Stimulated activated naive CD8-positive, alpha-beta T cell treated with anti-CD3 and anti-CD28 coated beads, Interleukin-15, amount 100 ng/mL, for 72 hours (primary cell): ENCODE measurements around the gene BBLN.

Experiments used
- ATAC-seq: fragments of 150-1000 bp; cut with Tn5 transposase; 2 replicates; pipeline ENCODE4 v1.10.0; 2021; ENCODE audit warnings: mild to moderate bottlenecking, moderate library complexity
- DNase-seq, 2 donors: peaks; one replicate each; pipeline ENCODE4 v3.0.0; 2021 to 2022
- H3K27ac Mint-ChIP-seq, 2 donors: one replicate each; pipeline ENCODE4 v1.8.0; 2022; ENCODE audit warnings: mild to moderate bottlenecking in 2 of 2, mixed read lengths in 2 of 2, moderate library complexity in 2 of 2
- H3K27me3 Mint-ChIP-seq: one replicate; pipeline ENCODE4 v1.8.0; 2022; ENCODE audit warnings: mixed read lengths
- H3K4me1 Mint-ChIP-seq: one replicate; pipeline ENCODE4 v1.8.0; 2022; ENCODE audit warnings: mild to moderate bottlenecking, mixed read lengths
- H3K4me3 Mint-ChIP-seq, 2 donors: one replicate each; pipeline ENCODE4 v1.8.0; 2022; ENCODE audit warnings: mild to moderate bottlenecking in 2 of 2, mixed read lengths in 2 of 2, moderate library complexity in 1 of 2
- H3K9me3 Mint-ChIP-seq, 2 donors: one replicate each; pipeline ENCODE4 v1.8.0; 2022; ENCODE audit warnings: mixed read lengths in 2 of 2

The BBLN gene

GRCh38 chr9:128149001-128149701, 10.9 kb upstream of the BBLN start, which contains the start of gene LCN2:
Gene LCN2 (plus strand): TSS chr9:128149453. CDS start chr9:128149526, 73 bp downstream.
- Mint-ChIP-seq H3K27me3 (no peaks in the 10 kb centered on the region), H3K27ac (no peak within 1 kb of the TSS), H3K4me1 (peaks cover 6% of the 10 kb centered on the region), H3K4me3 (no peak within 1 kb of the TSS), H3K9me3 (no peaks in the 10 kb centered on the region)
- DNase-seq = no peak
- no peak for ATAC-seq

DNA sequence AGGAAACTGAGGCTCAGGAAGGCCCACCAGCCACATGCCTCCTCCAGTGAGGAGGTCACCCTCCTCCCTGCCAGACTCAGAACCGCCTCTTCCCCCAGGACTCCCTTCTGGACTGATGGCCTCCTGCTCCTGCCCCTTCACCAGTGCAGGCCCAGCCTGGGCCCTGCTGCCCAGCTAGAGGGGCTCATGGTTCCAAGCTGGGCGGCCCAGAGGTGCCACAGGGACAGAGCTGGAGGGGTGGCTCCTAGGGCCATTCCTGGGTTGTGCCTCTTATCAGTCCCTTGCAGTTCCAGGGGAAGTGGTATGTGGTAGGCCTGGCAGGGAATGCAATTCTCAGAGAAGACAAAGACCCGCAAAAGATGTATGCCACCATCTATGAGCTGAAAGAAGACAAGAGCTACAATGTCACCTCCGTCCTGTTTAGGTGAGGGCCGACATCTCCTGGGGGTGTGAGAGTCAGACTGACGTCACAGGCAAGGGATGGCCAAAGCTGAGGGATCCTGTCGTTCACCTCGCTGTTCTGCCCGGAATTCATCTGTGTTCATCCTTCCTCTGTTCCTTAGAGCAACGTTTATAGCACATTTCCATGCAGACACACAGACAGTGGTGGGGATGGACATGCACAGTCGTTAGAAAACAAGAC, 10.0 kb upstream of the BBLN start:
- DNase-seq (no peak), ATAC-seq (no peak)
- no peak overlapping the region for H3K27ac Mint-ChIP-seq
- no peak overlapping the region for H3K4me3 Mint-ChIP-seq
- peaks cover 6% of the 10 kb centered on the region for H3K4me1 Mint-ChIP-seq
- H3K9me3 Mint-ChIP-seq = no peaks in the 10 kb centered on the region
- no peaks in the 10 kb centered on the region for H3K27me3 Mint-ChIP-seq

GRCh38 chr9:128150594-128151308, 9.3 kb upstream of the BBLN start:
- H3K4me1 Mint-ChIP-seq = peaks cover 6% of the 10 kb centered on the region
- no peak overlapping the region for H3K27ac Mint-ChIP-seq
- peak in 1 of 2 donors; percentile 35 for DNase-seq
- H3K4me3 Mint-ChIP-seq = no peak overlapping the region
- H3K9me3 Mint-ChIP-seq = no peaks in the 10 kb centered on the region
- H3K27me3 Mint-ChIP-seq = no peaks in the 10 kb centered on the region
- ATAC-seq = peak; percentile 52

GRCh38 chr9:128151309-128152132, 8.5 kb upstream of the BBLN start:
- H3K4me3 Mint-ChIP-seq = no peak overlapping the region
- H3K9me3 Mint-ChIP-seq = no peaks in the 10 kb centered on the region
- no peak overlapping the region for H3K27ac Mint-ChIP-seq
- H3K4me1 Mint-ChIP-seq = peaks cover 6% of the 10 kb centered on the region
- no peaks in the 10 kb centered on the region for H3K27me3 Mint-ChIP-seq
- ATAC-seq (no peak), DNase-seq (no peak)

DNA sequence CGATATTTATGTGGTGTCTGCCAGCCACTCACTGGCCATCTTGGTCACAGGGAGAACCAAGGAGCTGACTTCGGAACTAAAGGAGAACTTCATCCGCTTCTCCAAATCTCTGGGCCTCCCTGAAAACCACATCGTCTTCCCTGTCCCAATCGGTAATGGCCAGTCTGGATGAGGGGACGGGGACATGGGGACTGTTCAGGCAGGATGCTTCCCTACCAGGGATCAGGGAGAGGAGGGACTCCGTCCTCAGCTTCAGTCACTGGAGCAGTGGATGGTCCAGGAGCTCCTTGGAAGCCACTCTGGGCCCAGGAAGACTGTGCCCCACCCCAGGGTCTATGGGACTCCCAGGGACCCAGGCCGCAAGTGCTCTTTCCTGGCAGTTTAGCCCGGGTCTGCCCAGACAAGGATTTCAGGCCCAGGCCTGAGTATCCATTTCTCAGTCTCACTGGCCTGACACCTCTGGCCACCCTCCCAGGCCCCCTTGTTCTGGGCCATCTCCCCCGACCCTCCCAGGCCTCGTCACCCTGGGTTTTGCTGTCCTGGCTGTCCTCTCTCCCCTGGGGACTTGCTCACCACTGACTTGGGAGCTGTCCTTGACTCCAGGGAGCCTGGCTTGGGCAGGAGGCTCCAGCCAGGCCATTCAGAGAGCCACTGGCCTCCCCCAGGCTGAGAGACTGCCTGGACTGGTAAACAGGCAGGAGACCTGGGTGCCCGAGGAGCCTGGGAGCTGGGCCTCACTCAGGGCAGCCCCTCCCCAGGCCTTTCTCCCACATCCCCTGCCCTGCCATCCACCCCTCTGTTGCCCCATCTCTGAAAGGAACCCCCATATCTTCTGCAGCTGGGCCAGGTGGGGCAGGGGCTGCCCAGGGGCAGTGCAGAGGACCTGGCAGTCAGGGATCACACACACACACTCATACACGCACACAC, 7.7 kb upstream of the BBLN start:
- no peak for ATAC-seq
- H3K27me3 Mint-ChIP-seq = no peaks in the 10 kb centered on the region

GRCh38 chr9:128153060-128153946, 6.8 kb upstream of the BBLN start:
- no peak overlapping the region for H3K4me3 Mint-ChIP-seq
- peaks cover 6% of the 10 kb centered on the region for H3K4me1 Mint-ChIP-seq
- ATAC-seq = peak; percentile 22
- H3K27me3 Mint-ChIP-seq = no peaks in the 10 kb centered on the region
- no peak for DNase-seq
- H3K9me3 Mint-ChIP-seq = no peaks in the 10 kb centered on the region
- peak overlapping the region in 1 of 2 donors; percentile 25 for H3K27ac Mint-ChIP-seq

More for the DNA sequence above, 7.7 kb upstream of the BBLN start:
- no peak overlapping the region for H3K27ac Mint-ChIP-seq
- no peaks in the 10 kb centered on the region for H3K9me3 Mint-ChIP-seq
- H3K4me3 Mint-ChIP-seq = no peak overlapping the region
- DNase-seq = no peak
- peaks cover 6% of the 10 kb centered on the region for H3K4me1 Mint-ChIP-seq

GRCh38 chr9:128153947-128154695, 5.9 kb upstream of the BBLN start:
- Mint-ChIP-seq H3K27ac (no peak overlapping the region), H3K9me3 (no peaks in the 10 kb centered on the region), H3K4me1 (peaks cover 7% of the 10 kb centered on the region), H3K4me3 (no peak overlapping the region), H3K27me3 (no peaks in the 10 kb centered on the region)
- ATAC-seq (no peak), DNase-seq (no peak)

GRCh38 chr9:128155736-128156500, 4.1 kb upstream of the BBLN start:
- Mint-ChIP-seq H3K9me3 (no peaks in the 10 kb centered on the region), H3K4me1 (peaks cover 12% of the 10 kb centered on the region), H3K27ac (peak overlapping the region in 1 of 2 donors; percentile 21), H3K27me3 (no peaks in the 10 kb centered on the region), H3K4me3 (no peak overlapping the region)
- no peak for ATAC-seq
- no peak for DNase-seq

DNA sequence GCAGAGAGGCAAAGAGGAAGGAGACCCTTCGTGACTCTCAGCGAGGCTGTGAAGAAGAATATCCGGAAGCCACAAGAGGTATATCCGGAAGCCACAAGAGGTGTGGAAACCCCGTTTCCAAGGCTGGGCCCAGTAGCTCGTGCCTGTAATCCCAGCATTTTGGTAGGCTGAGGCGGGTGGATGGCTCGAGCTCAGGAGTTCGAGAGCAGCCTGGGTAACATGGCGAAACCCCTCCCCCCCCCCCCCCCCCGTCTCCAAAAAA, 612 bp upstream of the BBLN start:
- DNase-seq (peak; percentile 49 to 67), ATAC-seq (peak; percentile 56)
- Mint-ChIP-seq H3K4me3 (peak overlapping the region; percentile 85), H3K27ac (peak overlapping the region; percentile 82 to 89), H3K27me3 (no peaks in the 10 kb centered on the region), H3K4me1 (peaks cover 32% of the 10 kb centered on the region), H3K9me3 (no peaks in the 10 kb centered on the region)

DNA sequence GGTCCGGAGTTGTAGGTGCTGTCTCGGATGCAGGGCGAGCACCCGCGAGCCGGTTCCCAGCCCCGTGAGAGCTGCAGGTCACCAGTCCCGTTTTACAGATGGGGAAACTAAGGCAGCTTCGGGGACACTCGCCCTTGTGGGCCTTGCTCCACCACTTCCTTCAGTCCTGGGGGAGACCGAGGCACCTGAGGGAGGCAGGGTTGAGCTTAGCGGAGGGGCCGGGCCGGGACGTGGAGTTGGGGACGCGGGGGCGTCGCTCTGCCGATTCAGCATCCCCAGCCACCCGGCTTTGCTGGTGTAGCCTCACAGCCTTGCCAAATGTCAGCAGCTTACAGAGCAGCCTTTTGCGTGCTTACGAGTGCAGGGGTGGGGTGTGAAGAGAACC, 530 bp downstream of the BBLN start:
- Mint-ChIP-seq H3K27me3 (no peaks in the 10 kb centered on the region), H3K4me3 (peak overlapping the region; percentile 85), H3K27ac (peak overlapping the region; percentile 90 to 96), H3K4me1 (peaks cover 32% of the 10 kb centered on the region), H3K9me3 (no peaks in the 10 kb centered on the region)
- DNase-seq (peak; percentile 55 to 62), ATAC-seq (peak; percentile 66)

GRCh38 chr9:128161215-128161902, 1.3 kb downstream of the BBLN start:
- Mint-ChIP-seq H3K4me1 (peaks cover 32% of the 10 kb centered on the region), H3K9me3 (no peaks in the 10 kb centered on the region), H3K27ac (peak overlapping the region in 1 of 2 donors; percentile 71), H3K27me3 (no peaks in the 10 kb centered on the region), H3K4me3 (peak overlapping the region; percentile 85)
- DNase-seq (no peak), ATAC-seq (no peak)

- Mint-ChIP-seq H3K4me1 (peaks cover 32% of the 10 kb centered on the region), H3K9me3 (no peaks in the 10 kb centered on the region), H3K4me3 (peak overlapping the region in 1 of 2 donors; percentile 54), H3K27me3 (no peaks in the 10 kb centered on the region), H3K27ac (no peak overlapping the region)
- DNase-seq (no peak), ATAC-seq (no peak)
Measured at GRCh38 chr9:128162215-128163026, 2.4 kb downstream of the BBLN start.
